Ovary (tissue), 9 donors: Measurements from ENCODE around the gene WDR1. TPM values are rescaled to one million over a fixed set of nuclear protein-coding genes. Genes with fewer than 3 reads are reported as not detected.

Experiments
- DNase-seq, 5 donors: peaks; one replicate each; pipeline ENCODE4 v3.0.0-alpha.2; 2019 to 2020
- H3K27ac ChIP-seq, 2 donors: fragments of 200-600 bp; one replicate each; pipeline versions ENCODE4 v1.5.1 to v1.8.0; 2019 to 2022
- H3K27me3 ChIP-seq: fragments of 200-600 bp; one replicate; pipeline ENCODE4 v1.8.0; 2022
- H3K36me3 ChIP-seq: fragments of 200-600 bp; sonication (generic); one replicate; pipeline ENCODE4 v1.5.1; 2019
- H3K4me1 ChIP-seq: one replicate; pipeline ENCODE4 v1.8.1; 2013; ENCODE audit warnings: mild to moderate bottlenecking, moderate library complexity; ENCODE audit not compliant: insufficient read depth
- H3K4me3 ChIP-seq: fragments of 200-600 bp; sonication (generic); one replicate; pipeline ENCODE4 v1.5.1; 2017
- H3K9me3 ChIP-seq, 2 donors: fragments of 200-600 bp in 1 of 2; sonication (generic) in 1 of 2; one replicate each; pipeline versions ENCODE4 v1.5.1 to v1.8.1; 2013 to 2019; ENCODE audit warnings: mild to moderate bottlenecking in 1 of 2, moderate library complexity in 1 of 2
- EP300 ChIP-seq: sonication (generic); formaldehyde crosslinking; IDR thresholded peaks from one replicate; pipeline ENCODE4 v1.6.1; 2017; ENCODE audit warnings: antibody characterized with exemption
- POLR2A ChIP-seq: fragments of 450-650 bp; IDR thresholded peaks from one replicate; pipeline ENCODE4 v1.6.1; 2017; ENCODE audit warnings: antibody characterized with exemption, mild to moderate bottlenecking, moderate library complexity
- WGBS, 3 donors: extraction: QIAGEN DNeasy Blood & Tissue Kit in 1 of 3; methylation state at CpG; one replicate each; pipeline versions ENCODE4 v1.1.5 to v1.1.7; 2013 to 2017; 5-methylcytosine and 5-hydroxymethylcytosine counted together
- intact Hi-C, 4 donors: fragments of 100-400 bp; cut with DNase I; formaldehyde crosslinking; loops; one replicate each; pipeline versions ENCODE4 v1.11.0 to v1.15.1; 2022 to 2023
- polyA plus RNA-seq, 2 donors: library from polyadenylated mRNA; stranded (reverse); fragments of 200-250 nt in 1 of 2; fragments of 350-450 nt in 1 of 2; fragmentation: Illumina TruSeq in 1 of 2; extraction: RNeasy Lipid Tissue Mini Kit (QIAGEN cat#74804) in 1 of 2; gene quantifications; one replicate each; pipeline ENCODE4 v1.2.3, GENCODE V29; 2013 to 2014
- total RNA-seq, 7 donors: library from RNA; depleted of rRNA in 2 of 7; stranded (reverse); fragments of >200 nt in 2 of 7; fragmentation: NEBNext Ultra II Directional in 3 of 7; extraction: Animal tissue kit (Norgen Biotek cat#: 25700) in 3 of 7; gene quantifications; one replicate each; pipeline versions ENCODE4 v1.1.0 to v1.2.4, GENCODE V29; 2016 to 2023
- TF ChIP-seq, protein P1 (sequence below), 3 donors: fragments of 450-650 bp in 2 of 3; fragments of 200-600 bp in 1 of 3; IDR thresholded peaks; one replicate each; pipeline versions ENCODE4 v1.5.1 to v1.8.0; 2016 to 2022; ENCODE audit warnings: antibody characterized with exemption in 3 of 3, mild to moderate bottlenecking in 1 of 3
- donor health status: DM: no; HTN: no; CAD: no; lungs with moderate emphysema.
- donor health status: DM: no; HTN: no; CAD: no.
- donor health status: Bipolar disorder and iron deficiency.
- donor health status: DM: yes; HTN: yes; CAD: no.
- donor health status: DM: no; HTN: no; CAD: no.
- donor health status: DM: yes; HTN: yes; CAD: no.

WDR1 gene
- total and polyA plus RNA-seq, 9 donors, result 67.2 to 352 (median 260) TPM

DNA sequence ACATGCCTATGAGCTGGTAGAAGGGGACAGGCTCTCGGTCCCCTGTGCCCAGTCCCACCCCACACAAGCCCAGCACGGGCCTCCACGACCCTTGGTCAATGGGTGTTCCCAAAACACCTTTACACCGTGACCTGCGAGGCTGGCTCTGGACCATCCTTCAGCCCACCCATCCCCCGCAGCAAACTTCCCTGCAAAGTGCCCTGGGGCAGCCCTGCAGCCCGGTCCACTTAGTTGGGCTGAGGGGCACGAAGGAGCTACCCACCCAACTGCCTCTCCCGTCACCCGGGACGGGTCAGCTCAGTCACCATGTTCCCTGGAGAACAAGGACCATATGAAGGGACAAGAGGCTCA, 23.4 kb downstream of the WDR1 start:
- no peak for TF ChIP-seq EP300
- TF ChIP-seq POLR2A, result no peak
- TF ChIP-seq, protein P1, sequence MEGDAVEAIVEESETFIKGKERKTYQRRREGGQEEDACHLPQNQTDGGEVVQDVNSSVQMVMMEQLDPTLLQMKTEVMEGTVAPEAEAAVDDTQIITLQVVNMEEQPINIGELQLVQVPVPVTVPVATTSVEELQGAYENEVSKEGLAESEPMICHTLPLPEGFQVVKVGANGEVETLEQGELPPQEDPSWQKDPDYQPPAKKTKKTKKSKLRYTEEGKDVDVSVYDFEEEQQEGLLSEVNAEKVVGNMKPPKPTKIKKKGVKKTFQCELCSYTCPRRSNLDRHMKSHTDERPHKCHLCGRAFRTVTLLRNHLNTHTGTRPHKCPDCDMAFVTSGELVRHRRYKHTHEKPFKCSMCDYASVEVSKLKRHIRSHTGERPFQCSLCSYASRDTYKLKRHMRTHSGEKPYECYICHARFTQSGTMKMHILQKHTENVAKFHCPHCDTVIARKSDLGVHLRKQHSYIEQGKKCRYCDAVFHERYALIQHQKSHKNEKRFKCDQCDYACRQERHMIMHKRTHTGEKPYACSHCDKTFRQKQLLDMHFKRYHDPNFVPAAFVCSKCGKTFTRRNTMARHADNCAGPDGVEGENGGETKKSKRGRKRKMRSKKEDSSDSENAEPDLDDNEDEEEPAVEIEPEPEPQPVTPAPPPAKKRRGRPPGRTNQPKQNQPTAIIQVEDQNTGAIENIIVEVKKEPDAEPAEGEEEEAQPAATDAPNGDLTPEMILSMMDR (IDR thresholded peaks at IDR 0.05), result no peak
- H3K27ac ChIP-seq, result peak overlapping the region; percentile 16 to 41
- H3K36me3 ChIP-seq, result no peaks in the 10 kb centered on the region
- intact Hi-C loops, result no loop called here
- H3K27me3 ChIP-seq, result no peaks in the 10 kb centered on the region
- whole genome bisulfite sequencing, 3 donors, result 72 to 87% (median 87%) methylated on average over 11 of the region's 11 CpGs
- H3K4me3 ChIP-seq, result no peak overlapping the region
- H3K9me3 ChIP-seq, result no peaks in the 10 kb centered on the region
- no peak for DNase-seq
- H3K4me1 ChIP-seq, result peaks cover 26% of the 10 kb centered on the region

DNA sequence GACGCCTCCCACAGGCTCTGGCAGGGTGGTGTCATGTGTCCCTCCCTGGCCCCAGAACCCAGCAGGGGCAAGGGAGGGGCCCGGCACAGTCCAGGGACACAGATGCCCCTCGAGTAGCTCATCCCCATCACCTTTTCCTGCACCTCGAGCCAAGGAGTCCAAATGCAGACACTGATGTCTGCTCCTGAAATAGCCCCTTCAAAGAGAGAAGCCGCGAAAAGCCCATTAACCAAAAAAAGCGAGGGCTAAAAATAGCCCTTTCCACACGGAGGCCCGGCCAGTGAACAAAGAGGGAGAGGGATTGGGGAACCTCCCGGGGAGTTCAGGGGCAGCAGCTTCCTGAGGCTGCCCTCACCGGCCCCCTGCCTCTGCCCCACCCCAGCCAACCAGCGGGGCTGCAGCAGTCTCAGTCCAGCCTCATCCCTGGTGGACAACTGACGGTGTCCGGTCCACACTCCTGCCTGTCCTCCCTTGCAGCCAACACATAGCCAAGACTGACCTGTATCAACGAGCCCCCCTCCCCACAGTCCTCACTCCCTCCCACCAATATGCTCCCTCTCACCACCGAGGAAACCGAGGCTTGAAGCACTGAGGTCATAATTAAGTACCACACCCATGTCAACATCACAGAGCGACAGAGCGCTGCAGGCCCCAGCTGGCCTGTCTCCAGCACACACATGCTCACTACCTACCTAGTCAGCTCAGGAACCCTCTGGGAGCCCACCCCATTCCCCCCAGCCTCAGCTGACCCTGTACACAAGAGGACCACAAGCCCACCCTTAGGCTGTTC, 23.9 kb downstream of the WDR1 start:
- peaks cover 26% of the 10 kb centered on the region for H3K4me1 ChIP-seq
- peak overlapping the region in 1 of 2 donors; percentile 16 for H3K27ac ChIP-seq
- no peaks in the 10 kb centered on the region for H3K9me3 ChIP-seq
- no peaks in the 10 kb centered on the region for H3K27me3 ChIP-seq
- no peak for DNase-seq
- intact Hi-C loops, result no loop called here
- TF ChIP-seq POLR2A (no peak), EP300 (no peak)
- TF ChIP-seq, protein P1 (IDR thresholded peaks at IDR 0.05), result no peak
- H3K36me3 ChIP-seq, result no peaks in the 10 kb centered on the region
- 28 to 31% (median 29%) methylated on average over 17 to 19 of the region's 19 CpGs for WGBS, 3 donors
- no peak overlapping the region for H3K4me3 ChIP-seq

DNA sequence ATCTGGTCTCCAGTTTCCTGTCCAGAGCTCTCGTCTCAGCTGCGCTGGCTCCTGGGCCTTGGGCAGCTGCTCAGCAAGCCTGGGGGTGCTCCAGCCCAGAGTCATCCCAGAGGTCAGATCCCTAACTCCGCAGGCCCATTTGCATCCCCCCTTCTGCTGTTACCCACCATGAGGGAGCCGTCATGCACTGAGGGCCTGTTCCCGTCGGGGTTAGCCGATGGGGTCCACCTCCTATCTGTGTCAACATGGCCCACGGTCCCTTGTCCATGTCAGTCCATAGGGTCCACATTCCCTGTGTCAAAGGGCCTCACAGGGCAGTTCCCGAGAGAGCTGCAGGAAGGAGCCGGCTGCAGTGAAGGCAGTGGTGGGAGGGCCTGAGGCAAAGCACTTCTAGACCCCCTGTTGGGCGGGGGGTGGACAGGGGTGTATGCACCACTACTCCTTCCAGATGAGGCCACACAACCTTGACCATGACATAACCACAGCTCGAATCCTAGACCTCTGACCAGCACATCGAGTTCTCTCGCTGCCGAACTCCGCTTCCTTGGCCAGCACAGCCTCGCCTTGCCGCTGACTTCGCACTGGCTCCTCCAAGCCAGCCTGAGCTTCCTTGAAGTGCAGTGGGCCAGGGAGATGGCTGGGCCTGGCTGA, 24.9 kb downstream of the WDR1 start:
- Histone ChIP-seq H3K4me3 (no peak overlapping the region), H3K27me3 (no peaks in the 10 kb centered on the region), H3K36me3 (no peaks in the 10 kb centered on the region), H3K9me3 (no peaks in the 10 kb centered on the region), H3K27ac (no peak overlapping the region), H3K4me1 (peaks cover 24% of the 10 kb centered on the region)
- TF ChIP-seq EP300 (no peak), POLR2A (no peak)
- TF ChIP-seq, protein P1 (IDR thresholded peaks at IDR 0.05), result no peak
- DNase-seq, result no peak
- 78 to 87% (median 80%) methylated on average over 18 to 19 of the region's 19 CpGs for WGBS, 3 donors
- intact Hi-C loops, result no loop called here

DNA sequence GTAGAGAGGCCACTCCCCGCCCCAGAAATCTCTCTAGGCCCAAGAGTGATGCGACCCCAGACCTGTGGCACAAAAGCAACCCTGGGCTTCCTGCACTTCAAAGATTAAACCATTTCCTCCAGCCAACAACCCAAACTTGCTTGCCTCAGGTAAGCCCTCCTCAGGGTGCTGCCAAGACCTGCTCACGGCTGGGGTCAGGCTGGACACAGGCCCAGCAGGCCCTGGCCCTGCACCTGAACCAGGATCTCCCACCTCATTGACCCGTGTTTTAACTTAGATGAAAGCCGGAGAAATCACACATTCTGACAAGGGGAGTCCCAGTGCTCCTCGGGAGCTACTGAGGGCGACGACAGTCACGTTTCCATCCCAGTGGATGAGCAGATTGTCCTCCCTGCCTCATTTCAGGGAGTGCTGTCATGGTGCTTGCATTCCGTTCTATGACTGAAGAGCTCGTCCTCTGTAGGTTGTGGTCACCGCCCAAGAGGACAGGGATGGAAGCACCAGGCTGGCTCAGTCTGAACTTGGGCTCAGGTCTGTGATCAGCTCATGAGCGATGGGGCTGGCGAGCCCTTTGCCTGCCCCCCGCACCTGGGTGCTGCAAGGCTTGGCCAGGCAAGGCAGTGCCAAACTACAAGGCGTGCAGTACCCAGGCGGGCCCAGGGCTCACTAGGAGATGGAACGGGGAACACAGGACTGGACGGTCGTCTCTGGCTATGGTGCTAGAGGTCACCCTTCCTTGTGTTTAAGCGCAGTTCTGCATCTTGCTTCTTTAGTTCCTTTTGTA, 25.9 kb downstream of the WDR1 start:
- no peaks in the 10 kb centered on the region for H3K36me3 ChIP-seq

More for the DNA sequence above, 25.9 kb downstream of the WDR1 start:
- DNase-seq, result peak in 1 of 5 donors; percentile 35
- peaks cover 18% of the 10 kb centered on the region for H3K4me1 ChIP-seq
- H3K9me3 ChIP-seq, result no peaks in the 10 kb centered on the region
- TF ChIP-seq POLR2A (no peak), EP300 (no peak)
- TF ChIP-seq, protein P1 (IDR thresholded peaks at IDR 0.05), result no peak
- no peak overlapping the region for H3K4me3 ChIP-seq
- WGBS, 3 donors, result 88 to 94% (median 92%) methylated on average over 21 of the region's 21 CpGs
- intact Hi-C loops, result no loop called here
- no peak overlapping the region for H3K27ac ChIP-seq
- no peaks in the 10 kb centered on the region for H3K27me3 ChIP-seq
